H1 (cell line): Measurements from ENCODE around the gene NLRP3. TPM values are rescaled to one million over a fixed set of nuclear protein-coding genes. Genes with fewer than 3 reads are reported as not detected.

ENCODE experiments used
- BACH1 ChIP-seq: IDR thresholded peaks from 2 replicates; pipeline ENCODE4 v1.6.1; 2012; ENCODE audit warnings: low read length, improper control_type of control experiment
- KDM1A ChIP-seq: fragments of 200-600, 300-600 bp; sonication (generic); IDR thresholded peaks from 2 replicates; pipeline ENCODE4 v1.7.1; 2016; ENCODE audit warnings: mild to moderate bottlenecking, low read length, borderline replicate concordance
- POLR2A ChIP-seq, 2 experiments: IDR thresholded peaks; 1 replicate in 1 of 2; 2 replicates in 1 of 2; pipeline ENCODE4 v1.6.1; 2011; ENCODE audit warnings: low read depth in 2 of 2, low read length in 2 of 2, mild to moderate bottlenecking in 2 of 2; ENCODE audit errors: control extremely low read depth in 1 of 2
- SUZ12 ChIP-seq: fragments of 200-600 bp; sonication (generic); IDR thresholded peaks from 2 replicates; pipeline ENCODE4 v1.6.1; 2012; ENCODE audit warnings: mild to moderate bottlenecking, inconsistent platforms, low read length, moderate library complexity, mixed read lengths
- polyA plus RNA-seq, 7 experiments: library from polyadenylated mRNA; depleted of rRNA in 3 of 7; stranded (reverse) in 5 of 7; unstranded in 2 of 7; fragments of >200 nt in 5 of 7; fragments of 200-250 nt in 2 of 7; gene quantifications; 1 replicate in 5 of 7; 2 replicates in 1 of 7; 4 replicates in 1 of 7; pipeline versions ENCODE4 v1.2.1 to v1.2.3, GENCODE V29; 2011 to 2013; ENCODE audit warnings: missing spikeins in 2 of 7, mixed read lengths in 2 of 7
- total RNA-seq: library from RNA; stranded (reverse); fragmentation: NEBNext Ultra II Directional; extraction: Animal tissue kit (Norgen Biotek cat#: 25700); gene quantifications from 2 replicates; pipeline ENCODE4 v1.2.1, GENCODE V29; 2021

The NLRP3 gene
- total and polyA plus RNA-seq, 2 of the 8 experiments (the other 6 are each of a cell fraction or from before 2014, with no cell fraction given), result 0.05 to 0.19 TPM

- TF ChIP-seq SUZ12, result no peak
- TF ChIP-seq KDM1A, result no peak
- no peak for TF ChIP-seq BACH1
- TF ChIP-seq POLR2A (IDR thresholded peaks at IDR 0.05; ENCODE audit: control extremely low read depth in 1 of 2, low read depth in 2 of 2, low read length in 2 of 2), result no peak
These were observed 52.6 kb downstream of the NLRP3 start (continued) for GRCh38 chr1:247468481-247469140.
